Fibroblast of lung (primary cell): ENCODE measurements around the gene ELMO1. TPM values are rescaled to one million over a fixed set of nuclear protein-coding genes. Genes with fewer than 3 reads are reported as not detected.

Source experiments
- DNase-seq, 2 donors: peaks; one replicate each; pipeline versions ENCODE4 v3.0.0 to v3.0.0-alpha.2; 2010; ENCODE audit warnings: low read depth in 2 of 2
- H2AFZ ChIP-seq: 2 replicates; pipeline ENCODE4 v1.5.1; 2012; ENCODE audit warnings: low read length, control low read depth, inconsistent platforms
- H3K27ac ChIP-seq: 2 replicates; pipeline ENCODE4 v1.5.1; 2011; ENCODE audit warnings: low read length, control low read depth; ENCODE audit not compliant: insufficient read depth
- H3K27me3 ChIP-seq: 2 replicates; pipeline ENCODE4 v1.5.1; 2011; ENCODE audit warnings: mild to moderate bottlenecking, low read length; ENCODE audit not compliant: control insufficient read depth, insufficient read depth
- H3K36me3 ChIP-seq: 2 replicates; pipeline ENCODE4 v1.5.1; 2011; ENCODE audit warnings: low read length; ENCODE audit not compliant: control insufficient read depth, insufficient read depth
- H3K4me1 ChIP-seq: 2 replicates; pipeline ENCODE4 v1.5.1; 2011; ENCODE audit warnings: low read length; ENCODE audit not compliant: control insufficient read depth, insufficient read depth; ENCODE audit errors: extremely low read depth
- H3K4me2 ChIP-seq: 2 replicates; pipeline ENCODE4 v1.5.1; 2011; ENCODE audit warnings: low read length, control low read depth; ENCODE audit not compliant: insufficient read depth; ENCODE audit errors: extremely low read depth
- H3K4me3 ChIP-seq, 4 experiments: fragments of 200-600 bp in 1 of 4; sonication (generic) in 1 of 4; replicated peaks in 1 of 4; 2 replicates each; pipeline ENCODE4 v1.5.1; 2011 to 2016; ENCODE audit warnings: low read length in 4 of 4, low read depth in 3 of 4, mild to moderate bottlenecking in 3 of 4, control low read depth in 2 of 4, inconsistent platforms in 1 of 4, mixed read lengths in 1 of 4; ENCODE audit not compliant: insufficient read depth in 1 of 4; ENCODE audit errors: control extremely low read depth in 1 of 4
- H3K79me2 ChIP-seq: 2 replicates; pipeline ENCODE4 v1.5.1; 2012; ENCODE audit warnings: mild to moderate bottlenecking, low read length, inconsistent platforms; ENCODE audit not compliant: control insufficient read depth, insufficient read depth
- H3K9ac ChIP-seq: 2 replicates; pipeline ENCODE4 v1.5.1; 2011; ENCODE audit warnings: mild to moderate bottlenecking, low read length, control low read depth; ENCODE audit not compliant: insufficient read depth
- H3K9me3 ChIP-seq: 2 replicates; pipeline ENCODE4 v1.5.1; 2012; ENCODE audit warnings: low read depth, low read length; ENCODE audit not compliant: control insufficient read depth, insufficient read depth
- H4K20me1 ChIP-seq: 2 replicates; pipeline ENCODE4 v1.5.1; 2011; ENCODE audit warnings: low read length; ENCODE audit not compliant: control insufficient read depth, insufficient read depth; ENCODE audit errors: extremely low read depth
- CTCF ChIP-seq, 2 donors: IDR thresholded peaks in 1 of 2; conservative IDR thresholded peaks in 1 of 2; 1 replicate in 1 of 2; 2 replicates in 1 of 2; pipeline ENCODE4 v1.5.1; 2011 to 2012; ENCODE audit warnings: low read length in 2 of 2, control low read depth in 1 of 2, inconsistent platforms in 1 of 2, low read depth in 1 of 2, mild to moderate bottlenecking in 1 of 2
- EZH2 ChIP-seq: IDR thresholded peaks from 2 replicates; pipeline ENCODE4 v1.5.1; 2012; ENCODE audit warnings: low read length, control low read depth, mild to moderate bottlenecking; ENCODE audit errors: missing control alignments
- polyA plus RNA-seq, 2 donors: library from polyadenylated mRNA; depleted of rRNA in 1 of 2; stranded (reverse) in 1 of 2; unstranded in 1 of 2; fragments of >200 nt; gene quantifications; 2 replicates each; pipeline ENCODE4 v1.2.1, GENCODE V29; 2011 to 2012; ENCODE audit warnings: missing spikeins in 1 of 2
- total RNA-seq: library from RNA; depleted of rRNA; stranded (reverse); fragments of >200 nt; gene quantifications from 2 replicates; pipeline ENCODE4 v1.2.1, GENCODE V29; 2014

ELMO1 gene
- total and polyA plus RNA-seq, 2 donors (not counting 1 experiment from before 2014, with no cell fraction given) = 0.50 TPM; not detected in 1

- no peak for TF ChIP-seq CTCF (conservative IDR thresholded peaks at IDR 0.05 in 1 of 2, IDR thresholded peaks at IDR 0.05 in 1 of 2; ENCODE audit: low read depth in 1 of 2, low read length in 2 of 2)
- TF ChIP-seq EZH2 = no peak
- Histone ChIP-seq H3K27ac (no peak overlapping the region), H3K4me1 (no peaks in the 10 kb centered on the region), H3K4me2 (no peak overlapping the region), H3K36me3 (no peaks in the 10 kb centered on the region), H4K20me1 (no peaks in the 10 kb centered on the region), H3K9ac (no peak overlapping the region), H3K4me3 (no peak overlapping the region), H3K9me3 (no peaks in the 10 kb centered on the region), H2AFZ (no peak overlapping the region), H3K79me2 (no peaks in the 10 kb centered on the region), H3K27me3 (no peaks in the 10 kb centered on the region)
- DNase-seq = peak; percentile 5 to 45
Observed at GRCh38 chr7:37488163-37488764, 39.6 kb upstream of the ELMO1 start.

GRCh38 chr7:37484426-37485073 lies 35.9 kb upstream of the ELMO1 start:
- Histone ChIP-seq H3K4me3 (no peak overlapping the region), H3K9me3 (no peaks in the 10 kb centered on the region), H3K36me3 (no peaks in the 10 kb centered on the region), H3K27me3 (no peaks in the 10 kb centered on the region), H3K9ac (no peak overlapping the region), H3K27ac (no peak overlapping the region), H3K4me2 (no peak overlapping the region), H3K4me1 (no peaks in the 10 kb centered on the region), H2AFZ (no peak overlapping the region), H4K20me1 (no peaks in the 10 kb centered on the region), H3K79me2 (no peaks in the 10 kb centered on the region)
- TF ChIP-seq EZH2 (no peak), CTCF (conservative IDR thresholded peaks at IDR 0.05 in 1 of 2, IDR thresholded peaks at IDR 0.05 in 1 of 2; ENCODE audit: low read depth in 1 of 2, low read length in 2 of 2) (no peak)
- peak in 1 of 2 donors; percentile 10 for DNase-seq

GRCh38 chr7:37483627-37484026 lies 35.0 kb upstream of the ELMO1 start:
- no peaks in the 10 kb centered on the region for H3K4me1 ChIP-seq
- no peaks in the 10 kb centered on the region for H3K27me3 ChIP-seq
- no peak overlapping the region for H3K9ac ChIP-seq
- no peaks in the 10 kb centered on the region for H3K36me3 ChIP-seq
- no peak for DNase-seq
- no peak overlapping the region for H2AFZ ChIP-seq
- no peak overlapping the region for H3K4me3 ChIP-seq
- TF ChIP-seq CTCF (conservative IDR thresholded peaks at IDR 0.05 in 1 of 2, IDR thresholded peaks at IDR 0.05 in 1 of 2; ENCODE audit: low read depth in 1 of 2, low read length in 2 of 2) (no peak), EZH2 (no peak)
- H3K79me2 ChIP-seq = no peaks in the 10 kb centered on the region
- no peak overlapping the region for H3K27ac ChIP-seq
- no peaks in the 10 kb centered on the region for H4K20me1 ChIP-seq
- no peaks in the 10 kb centered on the region for H3K9me3 ChIP-seq
- H3K4me2 ChIP-seq = no peak overlapping the region
